GM19193 (cell line): Measurements from ENCODE around the gene TRIM4.

Experiments used
- POLR2A ChIP-seq: IDR thresholded peaks from 4 replicates; pipeline ENCODE4 v1.6.1; 2011; ENCODE audit not compliant: insufficient read depth, insufficient read length; ENCODE audit errors: extremely low read depth

The TRIM4 gene

GRCh38 chr7:99918959-99919813 lies at the start of gene TRIM4:
Gene TRIM4 (minus strand): TSS chr7:99919530. CDS start chr7:99919401, 129 bp downstream.
- TF ChIP-seq POLR2A = peak; percentile 93

GRCh38 chr7:99958564-99959227 lies 39.4 kb upstream of the TRIM4 start:
- no peak for TF ChIP-seq POLR2A

- no peak for TF ChIP-seq POLR2A
Observed at GRCh38 chr7:99955247-99955646, 35.9 kb upstream of the TRIM4 start.

DNA sequence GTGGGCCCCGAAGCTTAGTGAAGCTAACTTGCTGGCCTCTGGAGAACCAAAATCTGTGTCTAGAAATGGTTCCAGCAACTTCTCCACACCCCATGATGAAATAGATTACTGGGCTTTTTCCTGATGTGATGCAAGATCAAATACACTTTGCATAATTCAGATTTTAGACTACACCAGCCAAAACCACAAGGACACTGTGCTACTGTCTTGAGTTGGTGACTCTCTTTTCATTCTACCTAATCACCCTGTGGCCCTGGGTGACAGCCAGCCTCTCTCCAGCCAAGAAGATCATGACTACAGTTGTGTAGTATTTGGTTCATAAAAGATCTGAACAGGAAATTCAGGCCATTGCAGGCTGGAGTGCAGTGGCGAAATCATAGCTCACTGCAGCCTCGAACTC lies 34.3 kb upstream of the TRIM4 start:
- TF ChIP-seq POLR2A = no peak

DNA sequence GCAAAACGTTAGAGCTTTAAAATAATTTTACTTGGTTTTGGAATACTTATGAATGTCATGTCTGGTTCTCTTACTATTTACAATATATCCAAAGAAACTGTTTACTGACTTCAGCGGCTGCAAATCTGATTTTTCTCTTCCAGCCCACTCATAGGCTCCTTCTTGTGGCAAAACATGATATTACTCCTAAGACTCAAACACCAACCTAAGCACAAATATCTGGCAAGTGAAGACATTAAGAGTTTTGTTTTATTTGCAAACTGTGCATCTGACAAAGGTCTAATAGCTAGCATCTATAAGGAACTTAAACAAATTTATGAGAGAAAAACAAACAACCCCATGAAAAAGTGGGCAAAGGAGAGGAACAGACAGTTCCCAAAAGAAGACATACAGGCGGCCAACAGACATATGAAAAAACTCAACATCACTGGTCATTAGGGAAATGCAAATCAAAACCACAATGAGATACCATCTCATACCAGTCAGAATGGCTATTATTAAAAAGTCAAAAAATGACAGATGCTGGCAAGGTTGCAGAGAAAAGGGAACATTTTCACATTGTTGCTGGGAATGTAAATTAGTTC lies 30.4 kb upstream of the TRIM4 start:
- no peak for TF ChIP-seq POLR2A

DNA sequence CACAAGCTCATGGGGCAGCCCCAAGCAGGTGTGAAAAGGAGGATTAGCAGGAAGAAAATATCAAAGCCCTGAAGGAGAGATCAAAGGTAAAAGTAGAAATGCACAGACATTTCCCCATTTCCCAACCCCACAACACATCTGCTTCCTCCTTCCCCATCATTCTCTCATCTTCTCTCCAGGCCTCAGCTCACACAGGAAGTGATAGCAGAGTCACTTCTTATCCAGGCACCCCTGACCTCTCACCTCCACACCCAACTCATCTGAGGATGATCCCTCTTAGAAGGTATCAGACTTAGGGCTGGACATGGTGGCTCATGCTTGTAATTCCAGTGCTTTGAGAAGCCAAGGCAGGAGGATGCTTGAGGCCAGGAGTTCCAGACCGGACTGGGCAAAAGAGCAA lies 28.3 kb upstream of the TRIM4 start:
- TF ChIP-seq POLR2A = no peak

- TF ChIP-seq POLR2A = no peak
Observed at GRCh38 chr7:99944497-99945070, 25.3 kb upstream of the TRIM4 start.

- TF ChIP-seq POLR2A = no peak
Observed at GRCh38 chr7:99943641-99944496, 24.5 kb upstream of the TRIM4 start.

DNA sequence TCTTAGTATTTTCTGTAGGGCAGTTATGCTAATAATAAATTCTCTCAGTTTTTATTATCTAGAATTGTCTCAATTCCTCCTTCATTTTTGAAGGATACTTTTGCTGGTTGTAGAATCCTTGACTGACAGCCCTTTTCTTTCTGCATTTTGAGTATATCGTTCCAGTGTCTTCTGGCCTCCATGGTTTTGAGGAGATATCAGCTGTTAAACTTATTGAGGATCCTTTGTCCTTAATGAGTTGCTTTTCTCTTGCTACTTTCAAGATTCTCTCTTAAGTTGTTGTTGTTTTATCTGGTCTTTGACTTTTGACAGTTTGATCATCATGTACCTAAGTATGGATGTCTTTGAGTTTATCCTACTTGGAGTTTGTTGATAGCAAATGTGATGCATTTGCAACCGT lies 19.0 kb upstream of the TRIM4 start:
- TF ChIP-seq POLR2A = no peak

- no peak for TF ChIP-seq POLR2A
Observed at GRCh38 chr7:99930376-99930775, 11.0 kb upstream of the TRIM4 start.

DNA sequence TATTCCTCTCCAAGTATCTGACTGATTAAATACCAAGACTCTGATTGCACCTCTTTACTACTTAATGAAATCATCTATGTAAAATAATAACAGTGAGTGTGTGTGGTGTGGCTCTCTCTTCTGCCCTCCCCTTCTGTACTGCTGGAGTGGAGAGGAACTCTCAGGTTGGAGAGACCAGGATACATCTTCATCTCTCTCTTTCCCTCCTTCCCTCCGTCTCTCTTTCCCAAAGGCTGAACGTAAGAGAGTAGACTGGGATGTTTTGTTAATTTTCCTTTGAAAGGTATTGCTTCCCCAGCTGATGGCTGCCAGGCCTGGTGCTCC lies 10.4 kb upstream of the TRIM4 start:
- no peak for TF ChIP-seq POLR2A

GRCh38 chr7:99928994-99929729 lies 9.8 kb upstream of the TRIM4 start, which contains the start of gene GJC3:
Gene GJC3 (minus strand): TSS chr7:99929620. CDS start chr7:99929620, 0 bp downstream.
- no peak for TF ChIP-seq POLR2A

- TF ChIP-seq POLR2A = no peak
Observed at GRCh38 chr7:99928188-99928587, 8.9 kb upstream of the TRIM4 start.

GRCh38 chr7:99927536-99927935 lies 8.2 kb upstream of the TRIM4 start:
- TF ChIP-seq POLR2A = no peak
